Fibroblast of lung (primary cell): Measurements from ENCODE around the gene TMEM52B. TPM values are rescaled to one million over a fixed set of nuclear protein-coding genes. Genes with fewer than 3 reads are reported as not detected.

ENCODE experiments used
- DNase-seq, 2 donors: peaks; one replicate each; pipeline versions ENCODE4 v3.0.0 to v3.0.0-alpha.2; 2010; ENCODE audit warnings: low read depth in 2 of 2
- H2AFZ ChIP-seq: 2 replicates; pipeline ENCODE4 v1.5.1; 2012; ENCODE audit warnings: low read length, control low read depth, inconsistent platforms
- H3K27ac ChIP-seq: 2 replicates; pipeline ENCODE4 v1.5.1; 2011; ENCODE audit warnings: low read length, control low read depth; ENCODE audit not compliant: insufficient read depth
- H3K27me3 ChIP-seq: 2 replicates; pipeline ENCODE4 v1.5.1; 2011; ENCODE audit warnings: mild to moderate bottlenecking, low read length; ENCODE audit not compliant: control insufficient read depth, insufficient read depth
- H3K36me3 ChIP-seq: 2 replicates; pipeline ENCODE4 v1.5.1; 2011; ENCODE audit warnings: low read length; ENCODE audit not compliant: control insufficient read depth, insufficient read depth
- H3K4me1 ChIP-seq: 2 replicates; pipeline ENCODE4 v1.5.1; 2011; ENCODE audit warnings: low read length; ENCODE audit not compliant: control insufficient read depth, insufficient read depth; ENCODE audit errors: extremely low read depth
- H3K4me2 ChIP-seq: 2 replicates; pipeline ENCODE4 v1.5.1; 2011; ENCODE audit warnings: low read length, control low read depth; ENCODE audit not compliant: insufficient read depth; ENCODE audit errors: extremely low read depth
- H3K4me3 ChIP-seq, 4 experiments: fragments of 200-600 bp in 1 of 4; sonication (generic) in 1 of 4; replicated peaks in 1 of 4; 2 replicates each; pipeline ENCODE4 v1.5.1; 2011 to 2016; ENCODE audit warnings: low read length in 4 of 4, low read depth in 3 of 4, mild to moderate bottlenecking in 3 of 4, control low read depth in 2 of 4, inconsistent platforms in 1 of 4, mixed read lengths in 1 of 4; ENCODE audit not compliant: insufficient read depth in 1 of 4; ENCODE audit errors: control extremely low read depth in 1 of 4
- H3K79me2 ChIP-seq: 2 replicates; pipeline ENCODE4 v1.5.1; 2012; ENCODE audit warnings: mild to moderate bottlenecking, low read length, inconsistent platforms; ENCODE audit not compliant: control insufficient read depth, insufficient read depth
- H3K9ac ChIP-seq: 2 replicates; pipeline ENCODE4 v1.5.1; 2011; ENCODE audit warnings: mild to moderate bottlenecking, low read length, control low read depth; ENCODE audit not compliant: insufficient read depth
- H3K9me3 ChIP-seq: 2 replicates; pipeline ENCODE4 v1.5.1; 2012; ENCODE audit warnings: low read depth, low read length; ENCODE audit not compliant: control insufficient read depth, insufficient read depth
- H4K20me1 ChIP-seq: 2 replicates; pipeline ENCODE4 v1.5.1; 2011; ENCODE audit warnings: low read length; ENCODE audit not compliant: control insufficient read depth, insufficient read depth; ENCODE audit errors: extremely low read depth
- CTCF ChIP-seq, 2 donors: IDR thresholded peaks in 1 of 2; conservative IDR thresholded peaks in 1 of 2; 1 replicate in 1 of 2; 2 replicates in 1 of 2; pipeline ENCODE4 v1.5.1; 2011 to 2012; ENCODE audit warnings: low read length in 2 of 2, control low read depth in 1 of 2, inconsistent platforms in 1 of 2, low read depth in 1 of 2, mild to moderate bottlenecking in 1 of 2
- EZH2 ChIP-seq: IDR thresholded peaks from 2 replicates; pipeline ENCODE4 v1.5.1; 2012; ENCODE audit warnings: low read length, control low read depth, mild to moderate bottlenecking; ENCODE audit errors: missing control alignments
- polyA plus RNA-seq, 2 donors: library from polyadenylated mRNA; depleted of rRNA in 1 of 2; stranded (reverse) in 1 of 2; unstranded in 1 of 2; fragments of >200 nt; gene quantifications; 2 replicates each; pipeline ENCODE4 v1.2.1, GENCODE V29; 2011 to 2012; ENCODE audit warnings: missing spikeins in 1 of 2
- total RNA-seq: library from RNA; depleted of rRNA; stranded (reverse); fragments of >200 nt; gene quantifications from 2 replicates; pipeline ENCODE4 v1.2.1, GENCODE V29; 2014

TMEM52B gene
- total and polyA plus RNA-seq, 2 donors (not counting 1 experiment from before 2014, with no cell fraction given): 0.50 to 5.7 TPM

DNA sequence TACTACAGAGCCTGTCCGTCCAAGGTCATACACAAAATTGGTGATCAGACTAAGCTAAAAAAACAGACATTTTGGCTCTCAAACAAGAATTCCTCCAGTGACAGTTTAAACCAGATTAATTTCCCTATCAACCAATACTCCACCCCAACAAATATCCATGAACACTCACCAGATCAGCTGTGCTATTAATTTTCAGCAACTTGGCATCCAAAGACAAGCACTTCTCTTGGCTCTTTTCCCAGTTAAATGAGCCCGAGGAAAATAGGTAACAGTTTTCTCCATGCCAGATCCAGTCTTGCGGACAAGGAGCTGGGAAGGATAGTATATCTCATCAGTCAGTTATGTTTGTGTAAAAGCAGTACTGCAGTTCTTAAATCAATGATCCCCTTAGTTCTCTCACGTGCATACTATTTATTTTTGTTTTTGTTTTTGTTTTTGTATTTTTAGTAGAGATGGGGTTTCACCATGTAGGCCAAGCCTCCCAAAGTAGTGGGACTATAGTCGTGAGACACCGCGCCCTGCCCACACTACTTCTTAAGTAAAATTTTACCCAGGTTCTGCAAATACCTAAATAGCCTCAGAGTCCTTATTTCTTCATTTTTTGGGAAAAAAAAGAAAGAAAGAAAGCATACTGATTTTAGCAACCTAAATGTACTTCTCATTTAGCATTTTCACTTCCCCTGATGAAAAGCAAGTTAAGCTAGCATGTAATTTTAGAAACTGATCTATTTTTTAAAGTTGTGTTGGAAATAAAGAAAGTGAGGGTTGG is 18.0 kb upstream of the TMEM52B start:
- Histone ChIP-seq H3K9ac (no peak overlapping the region), H2AFZ (no peak overlapping the region), H3K36me3 (no peaks in the 10 kb centered on the region), H3K4me1 (no peaks in the 10 kb centered on the region), H3K9me3 (no peaks in the 10 kb centered on the region), H3K27ac (no peak overlapping the region), H3K4me2 (no peak overlapping the region), H3K27me3 (no peaks in the 10 kb centered on the region), H3K4me3 (no peak overlapping the region), H4K20me1 (no peaks in the 10 kb centered on the region), H3K79me2 (no peaks in the 10 kb centered on the region)
- TF ChIP-seq CTCF (conservative IDR thresholded peaks at IDR 0.05 in 1 of 2, IDR thresholded peaks at IDR 0.05 in 1 of 2; ENCODE audit: low read depth in 1 of 2, low read length in 2 of 2) (no peak), EZH2 (no peak)
- DNase-seq: peak in 1 of 2 donors; percentile 27

DNA sequence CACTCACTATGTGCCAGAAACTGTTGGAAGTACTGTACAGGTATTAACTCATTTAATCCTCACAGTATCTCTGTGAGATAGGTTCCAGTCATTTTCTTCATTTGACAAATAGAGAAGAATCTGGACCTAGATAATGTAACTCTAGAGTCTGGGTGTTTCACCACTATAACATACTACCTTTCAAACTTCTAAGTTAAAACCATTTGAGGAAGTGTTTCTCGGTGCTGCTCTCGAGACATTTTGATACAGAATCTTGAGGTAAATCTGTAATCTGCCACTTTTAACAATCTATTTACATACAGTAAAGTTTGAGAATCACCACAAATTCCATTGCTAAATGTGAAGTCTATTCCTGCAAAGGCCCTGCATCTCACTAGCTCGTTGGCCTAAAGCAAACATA is 15.7 kb upstream of the TMEM52B start:
- H3K36me3 ChIP-seq: no peaks in the 10 kb centered on the region
- H3K9ac ChIP-seq: no peak overlapping the region
- no peaks in the 10 kb centered on the region for H3K4me1 ChIP-seq
- H3K4me2 ChIP-seq: no peak overlapping the region
- TF ChIP-seq CTCF (conservative IDR thresholded peaks at IDR 0.05 in 1 of 2, IDR thresholded peaks at IDR 0.05 in 1 of 2; ENCODE audit: low read depth in 1 of 2, low read length in 2 of 2): no peak
- TF ChIP-seq EZH2: no peak
- DNase-seq: no peak
- H2AFZ ChIP-seq: no peak overlapping the region
- no peak overlapping the region for H3K4me3 ChIP-seq
- H3K27me3 ChIP-seq: no peaks in the 10 kb centered on the region
- no peaks in the 10 kb centered on the region for H4K20me1 ChIP-seq
- no peak overlapping the region for H3K27ac ChIP-seq
- H3K79me2 ChIP-seq: no peaks in the 10 kb centered on the region
- no peaks in the 10 kb centered on the region for H3K9me3 ChIP-seq

- no peak overlapping the region for H3K9ac ChIP-seq
- no peak overlapping the region for H3K4me3 ChIP-seq
- H3K27ac ChIP-seq: no peak overlapping the region
- peak in 1 of 2 donors; percentile 20 for DNase-seq
- no peaks in the 10 kb centered on the region for H3K9me3 ChIP-seq
- no peaks in the 10 kb centered on the region for H4K20me1 ChIP-seq
- no peaks in the 10 kb centered on the region for H3K27me3 ChIP-seq
- H3K4me2 ChIP-seq: no peak overlapping the region
- H3K79me2 ChIP-seq: no peaks in the 10 kb centered on the region
- H2AFZ ChIP-seq: no peak overlapping the region
- TF ChIP-seq CTCF (conservative IDR thresholded peaks at IDR 0.05 in 1 of 2, IDR thresholded peaks at IDR 0.05 in 1 of 2; ENCODE audit: low read depth in 1 of 2, low read length in 2 of 2) (no peak), EZH2 (no peak)
- peaks cover 4% of the 10 kb centered on the region for H3K4me1 ChIP-seq
- no peaks in the 10 kb centered on the region for H3K36me3 ChIP-seq
Measured at GRCh38 chr12:10165421-10165820, 13.4 kb upstream of the TMEM52B start.
